Activated T-helper 1 cell treated with anti-CD3 and anti-CD28 coated beads, Interleukin-2, amount 50 U/mL, for 16 hours (primary cell): ENCODE data around the gene PSMD6.

ENCODE experiments used
- DNase-seq, 2 donors: peaks; one replicate each; pipeline ENCODE4 v3.0.0-alpha.2; 2020; ENCODE audit warnings: low read depth in 1 of 2, low spot score in 1 of 2

Gene PSMD6

DNA sequence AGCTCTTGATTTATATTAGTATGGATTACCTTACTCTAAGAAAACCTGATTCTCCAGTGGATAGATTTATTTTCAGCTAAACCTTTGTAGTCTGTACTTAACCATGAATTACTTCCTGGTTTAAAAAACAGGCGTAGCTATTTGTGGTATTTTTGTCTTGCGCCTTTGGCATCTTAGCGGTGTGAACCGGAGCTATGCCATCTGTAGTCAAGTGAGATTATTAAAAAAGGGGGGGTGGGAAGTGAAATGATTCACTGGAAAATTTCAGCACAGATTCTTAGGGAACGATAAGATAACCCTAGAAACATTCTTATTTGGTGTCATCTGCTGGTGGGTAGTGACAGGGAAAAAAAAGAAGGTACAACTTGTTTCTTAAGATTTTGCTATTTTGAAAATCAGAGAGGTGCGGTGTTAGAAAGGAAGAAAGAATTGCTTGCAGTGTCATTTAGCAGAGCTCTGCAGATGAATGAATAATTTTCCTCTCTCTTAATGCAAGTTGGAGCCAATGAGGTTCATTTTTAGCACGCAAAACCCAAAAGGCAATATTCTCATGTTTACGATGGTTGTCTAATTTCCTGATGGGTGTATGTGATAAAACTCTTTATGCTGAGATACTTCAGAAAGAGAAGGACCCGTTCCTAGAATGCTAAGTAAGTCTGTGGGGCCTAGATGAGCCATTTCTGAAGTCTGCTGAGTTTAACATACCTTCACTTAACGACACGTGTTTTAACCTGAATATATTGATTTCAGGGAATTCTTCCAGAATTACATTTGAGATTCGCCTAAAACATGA lies 44.0 kb downstream of the PSMD6 start:
- no peak for DNase-seq

DNA sequence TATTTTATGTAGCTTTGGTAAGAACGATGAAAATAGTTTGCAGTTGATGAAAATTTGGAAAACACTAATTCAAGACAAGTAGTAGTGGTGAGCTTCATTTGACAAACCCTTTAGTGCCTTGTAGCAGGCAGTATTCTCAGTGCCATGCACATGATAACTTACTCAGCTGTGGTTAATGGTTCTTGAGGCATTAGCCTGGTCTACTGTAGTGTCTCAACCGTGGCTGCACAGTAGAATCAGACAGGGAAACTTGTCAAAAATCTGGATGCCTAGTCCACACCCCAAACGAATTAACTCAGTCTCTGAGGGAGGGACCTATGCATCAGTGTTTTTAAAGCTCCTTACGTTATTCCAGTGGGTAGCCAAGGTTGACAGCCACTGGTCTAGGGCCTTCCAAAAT lies 45.4 kb downstream of the PSMD6 start:
- DNase-seq: no peak

DNA sequence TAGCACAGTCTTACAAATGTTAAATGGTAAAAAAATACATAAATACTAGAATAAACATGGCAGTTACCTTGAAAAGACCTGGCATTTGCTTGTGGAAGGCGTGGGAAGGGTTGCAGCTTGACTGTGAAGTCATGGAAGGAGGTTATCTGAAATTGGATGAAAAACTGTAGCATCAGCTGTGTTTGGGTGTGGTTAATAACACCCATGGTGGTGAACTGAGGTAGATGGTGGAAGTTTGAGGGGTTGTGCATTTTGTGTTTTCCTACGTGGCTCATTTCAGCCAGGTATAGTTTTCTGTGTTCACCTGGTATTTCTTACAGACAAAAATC lies 46.5 kb downstream of the PSMD6 start:
- DNase-seq: no peak

DNA sequence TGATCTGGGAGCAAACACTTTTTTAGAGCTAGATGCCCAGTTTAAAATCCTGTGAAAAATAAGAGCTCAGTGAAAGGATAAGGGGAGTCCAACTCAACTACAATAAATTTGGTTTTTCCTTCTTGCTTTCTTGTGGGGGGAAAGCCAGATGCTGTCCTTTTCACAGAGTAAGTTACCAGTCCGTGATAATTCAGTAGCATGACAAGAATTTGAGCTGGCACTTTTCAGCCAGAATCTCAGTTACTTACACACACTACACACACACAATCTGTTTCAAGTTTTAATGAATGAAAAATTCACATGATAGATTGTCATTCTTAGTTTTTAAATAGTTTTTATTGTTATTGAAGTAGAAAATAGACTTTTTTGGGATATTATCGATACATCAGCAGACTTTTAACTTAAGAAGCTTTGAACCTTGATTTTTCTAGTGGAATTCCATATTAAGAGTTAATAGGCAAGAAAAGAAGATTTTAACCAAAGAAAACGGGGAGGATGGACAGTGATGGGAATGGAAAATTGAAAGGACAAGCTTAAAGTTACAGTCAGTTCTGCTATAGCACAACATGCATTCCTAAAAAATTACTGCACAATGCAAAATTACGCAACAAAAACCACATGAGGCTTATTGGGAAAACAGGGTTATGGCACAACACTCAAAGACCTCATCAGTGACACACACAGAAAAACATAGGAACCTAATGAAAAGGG lies 47.0 kb downstream of the PSMD6 start:
- no peak for DNase-seq

DNA sequence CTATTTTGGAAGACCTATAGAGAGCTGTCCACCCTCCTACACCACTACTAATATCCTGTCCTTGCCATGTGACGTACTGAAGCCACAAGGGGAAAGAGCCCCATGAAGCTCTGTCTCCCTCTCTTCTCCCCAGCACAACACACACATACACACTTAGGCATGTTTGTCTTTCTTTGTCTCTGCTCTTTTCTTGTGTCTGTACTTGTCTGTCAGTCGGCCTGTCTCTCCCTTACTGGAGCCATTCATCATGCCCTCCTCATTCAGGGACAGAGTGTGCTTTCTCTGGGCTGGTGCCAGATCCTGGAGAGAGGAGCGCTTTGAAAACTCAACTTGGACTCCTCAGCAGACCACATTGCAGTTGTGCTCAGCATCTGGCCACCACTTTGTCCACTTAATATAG lies 47.6 kb downstream of the PSMD6 start:
- no peak for DNase-seq

DNA sequence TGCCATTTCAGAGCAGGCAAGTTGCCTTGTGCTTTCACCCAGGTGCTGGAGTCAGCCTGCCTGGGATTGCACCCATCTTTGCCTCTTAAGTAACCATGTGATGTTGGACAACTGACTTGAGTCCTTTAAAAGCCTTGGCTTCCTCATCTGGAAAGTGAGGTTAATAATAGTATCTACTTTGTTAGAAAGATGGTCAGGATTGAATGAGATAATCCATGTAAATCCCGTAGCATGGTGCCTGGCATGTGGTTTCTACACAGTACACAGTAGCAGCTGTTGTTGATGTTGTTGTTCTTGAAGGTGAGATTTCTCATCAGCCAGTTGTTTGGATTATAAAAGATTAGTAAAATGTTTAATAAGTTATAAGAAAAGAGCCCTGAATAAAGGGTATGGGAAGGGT lies 48.8 kb downstream of the PSMD6 start:
- DNase-seq: no peak

DNA sequence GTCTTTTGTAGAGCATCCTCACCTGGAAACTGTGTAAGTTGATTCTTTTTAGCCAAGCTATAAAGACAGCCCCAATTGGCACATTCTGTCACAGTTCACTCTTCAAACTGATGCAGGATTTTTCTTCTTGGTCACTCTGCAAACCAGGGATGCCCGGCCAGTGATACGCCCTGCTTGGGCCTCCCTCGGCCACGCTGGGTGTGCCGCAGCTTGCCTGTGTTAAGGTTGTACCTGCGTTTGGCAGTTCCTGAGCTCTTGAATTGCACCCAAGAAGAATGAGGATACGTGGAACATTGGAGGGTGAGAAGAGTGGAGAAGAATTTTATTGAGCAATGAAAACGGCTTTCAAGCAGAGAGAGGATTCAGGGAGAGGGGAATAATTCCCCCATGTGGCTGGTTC lies 49.9 kb downstream of the PSMD6 start:
- no peak for DNase-seq

DNA sequence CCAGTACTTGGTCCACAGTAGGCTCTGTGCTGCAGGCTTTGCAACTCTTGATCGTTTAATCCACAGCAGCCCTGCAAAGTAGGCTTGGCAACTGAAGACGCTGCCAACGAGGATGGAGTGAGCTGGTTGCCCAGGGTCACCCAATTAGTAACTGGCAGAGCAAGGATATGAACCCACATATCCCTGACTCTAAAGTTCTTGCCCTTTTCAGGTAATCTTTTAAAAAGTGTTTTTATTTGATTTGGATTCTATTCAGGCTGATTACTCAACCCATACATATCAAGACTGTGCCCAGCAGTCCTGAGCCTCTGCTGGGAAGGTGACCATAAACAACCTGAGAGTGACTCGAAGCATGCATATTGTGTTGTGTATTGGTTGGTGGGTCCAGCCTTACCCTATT lies 50.3 kb downstream of the PSMD6 start:
- no peak for DNase-seq

DNA sequence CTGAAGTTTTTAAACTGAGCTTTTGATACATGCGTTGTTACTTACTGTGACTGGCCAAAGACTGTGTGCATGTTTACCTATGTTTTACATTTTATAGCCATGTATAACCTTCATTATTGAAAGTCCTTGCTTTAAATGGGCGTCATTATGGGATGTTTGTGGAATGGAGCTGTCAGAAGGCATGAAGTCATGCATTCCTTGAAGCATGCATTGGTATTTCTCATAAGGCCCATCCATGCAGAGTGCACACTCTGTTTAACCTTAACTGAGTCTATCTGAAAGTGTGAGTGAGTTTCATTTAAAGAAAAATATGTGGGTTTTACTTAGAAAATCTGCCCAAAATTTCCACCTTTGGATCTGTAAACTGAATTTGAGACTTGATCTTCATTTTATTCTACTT lies 51.1 kb downstream of the PSMD6 start:
- no peak for DNase-seq

DNA sequence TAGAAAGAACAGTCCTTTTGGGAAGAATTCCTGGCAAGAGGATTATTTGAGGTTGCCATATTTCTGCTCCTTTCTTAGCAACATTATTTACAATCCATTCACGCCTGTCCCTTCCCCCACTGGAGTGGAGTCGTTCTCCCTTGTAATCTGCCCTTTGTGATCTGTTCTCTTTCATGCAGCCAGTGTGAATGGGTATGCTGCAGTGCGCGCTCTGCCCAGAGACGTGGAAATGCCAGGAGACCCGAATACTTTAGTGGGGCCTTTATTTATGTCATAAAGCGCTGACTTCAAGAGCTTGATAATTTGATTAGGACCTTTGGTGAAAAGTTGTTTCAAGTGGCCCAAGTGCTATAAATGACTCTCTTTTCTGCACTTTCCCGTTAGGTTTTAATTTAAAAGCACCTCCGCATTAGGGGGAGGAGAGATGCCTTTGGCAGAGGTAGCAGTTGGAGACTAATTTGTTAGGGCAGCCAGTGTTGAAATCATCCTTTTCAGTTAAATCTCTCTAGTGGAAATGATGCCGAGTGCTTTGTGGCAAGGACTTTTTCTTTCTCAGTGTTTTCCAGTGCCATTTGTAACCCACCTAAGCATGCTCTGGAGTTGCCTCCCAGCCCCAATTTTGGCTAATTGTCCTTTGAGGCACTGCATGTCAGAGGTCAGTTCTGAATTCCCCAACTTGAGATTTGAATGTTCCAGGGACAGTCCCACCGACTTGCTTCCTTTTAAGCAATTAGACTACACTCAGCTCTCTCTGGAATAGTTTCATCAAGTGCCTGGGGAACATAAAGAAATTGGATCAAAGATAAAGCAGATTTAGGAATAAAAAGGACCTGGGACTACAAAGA lies 52.4 kb downstream of the PSMD6 start:
- no peak for DNase-seq

DNA sequence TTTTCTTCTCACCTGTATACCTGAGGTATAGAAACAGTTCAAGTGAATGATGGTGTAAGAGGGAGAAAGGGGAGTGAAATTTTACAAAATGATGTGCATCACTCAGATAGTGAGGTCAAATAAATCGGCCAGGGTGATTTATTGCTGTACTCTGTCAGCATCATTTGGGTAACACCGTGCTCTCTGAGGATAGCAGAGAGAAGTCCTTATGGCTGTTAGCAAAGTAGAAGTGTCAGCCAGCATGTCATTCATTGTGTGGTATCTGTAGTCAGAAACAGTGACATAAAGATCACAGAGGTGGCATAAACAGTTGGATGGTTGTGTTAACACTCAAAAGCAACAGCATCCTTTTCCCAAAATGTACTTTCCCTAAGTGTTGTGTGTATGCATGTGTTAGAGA lies 53.4 kb downstream of the PSMD6 start:
- no peak for DNase-seq

DNA sequence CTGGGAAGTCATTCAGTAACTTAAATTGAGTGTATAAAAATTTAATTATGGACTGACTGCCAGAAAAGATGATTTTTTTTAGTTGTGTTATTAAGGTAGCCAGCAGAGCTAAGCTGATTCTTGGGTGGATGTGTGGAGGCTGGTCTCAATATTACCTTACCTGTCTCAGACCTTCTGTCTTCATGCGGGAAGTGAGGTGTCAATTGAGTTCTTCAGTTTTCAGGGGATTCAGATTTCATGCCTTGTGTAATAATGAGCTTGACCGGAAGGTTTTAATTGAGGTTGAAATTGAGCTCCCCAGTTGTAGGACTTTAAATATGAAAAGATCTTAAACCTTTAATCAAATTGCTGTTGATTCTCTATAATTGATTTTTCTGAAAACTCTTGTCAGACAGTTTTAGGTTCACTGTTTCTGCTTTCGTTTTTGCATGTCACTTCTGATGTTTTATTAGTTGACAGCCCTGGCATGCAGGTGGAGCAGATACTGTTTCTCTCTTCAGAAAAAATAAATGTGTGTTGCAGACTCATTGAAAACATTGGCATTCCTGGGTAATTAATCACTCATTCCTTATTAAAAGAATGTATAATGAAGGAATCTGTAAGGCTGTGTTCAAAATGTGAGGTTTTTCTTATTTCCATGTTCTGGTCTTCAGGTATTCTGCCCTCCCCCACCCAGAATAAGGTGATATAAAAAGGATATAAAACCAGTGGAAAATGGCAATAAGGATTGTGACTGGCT lies 54.5 kb downstream of the PSMD6 start:
- no peak for DNase-seq

DNA sequence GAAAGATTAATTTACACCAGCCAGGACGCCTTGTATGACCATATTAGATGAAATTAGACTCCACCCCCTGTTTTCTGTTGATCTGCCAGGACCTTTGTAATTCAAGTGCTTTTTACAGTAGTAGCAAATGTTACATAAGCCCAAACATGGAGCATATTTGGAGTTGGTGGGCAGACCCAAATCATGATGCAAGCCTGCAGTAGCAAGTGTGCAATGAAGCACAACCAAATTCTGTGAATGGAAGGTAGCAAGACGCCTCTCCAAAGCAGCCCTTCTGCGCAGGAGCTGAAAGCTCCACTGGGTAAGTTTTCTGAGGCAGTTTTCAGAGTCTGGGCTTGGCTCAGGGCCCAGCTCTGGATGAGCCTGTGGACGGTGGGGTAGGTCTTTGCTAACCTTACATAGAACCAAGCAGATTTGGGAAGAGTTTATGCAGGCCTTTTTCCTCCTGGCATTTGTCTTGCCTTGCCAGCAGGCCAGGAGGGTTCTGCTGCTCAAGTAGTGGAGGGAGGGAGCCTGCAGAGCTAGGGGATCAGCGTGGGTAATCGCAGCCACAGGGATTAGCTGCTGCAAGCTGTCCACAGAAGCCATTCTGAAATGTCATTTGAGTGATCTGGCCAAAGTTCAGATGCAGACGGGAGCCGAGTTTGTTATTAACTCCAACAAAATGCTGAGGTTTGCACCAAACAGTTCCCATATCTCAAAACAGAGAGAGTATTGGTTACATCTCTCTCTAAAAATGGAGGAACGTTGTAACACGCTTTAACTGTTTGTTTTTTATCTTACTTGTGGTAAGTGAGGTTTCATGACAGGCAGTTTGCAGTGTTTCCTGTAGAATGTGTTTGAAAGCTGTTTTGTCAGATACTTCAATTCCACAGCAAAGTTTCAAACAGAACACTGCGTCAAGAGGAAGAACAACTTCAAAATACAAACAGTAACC lies 55.4 kb downstream of the PSMD6 start:
- DNase-seq: no peak

DNA sequence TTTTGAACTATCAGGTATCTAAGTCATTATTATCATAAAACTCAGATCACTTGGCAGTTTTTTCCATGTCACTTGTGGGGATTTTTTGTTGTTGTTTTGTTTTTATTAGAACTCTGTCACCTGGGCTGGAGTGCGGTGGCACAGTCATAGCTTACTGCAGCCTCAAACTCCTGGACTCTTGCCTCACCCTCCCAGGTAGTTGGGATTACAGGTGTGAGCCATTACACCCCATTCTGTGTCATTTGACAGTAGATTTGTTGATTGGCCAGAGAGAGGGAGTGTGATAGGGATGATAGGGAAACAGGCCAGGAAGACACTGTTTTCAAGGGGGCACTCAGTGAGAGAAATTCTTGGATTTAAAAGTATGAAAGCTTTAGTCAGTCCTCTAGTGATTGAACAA lies 56.4 kb downstream of the PSMD6 start:
- no peak for DNase-seq

DNA sequence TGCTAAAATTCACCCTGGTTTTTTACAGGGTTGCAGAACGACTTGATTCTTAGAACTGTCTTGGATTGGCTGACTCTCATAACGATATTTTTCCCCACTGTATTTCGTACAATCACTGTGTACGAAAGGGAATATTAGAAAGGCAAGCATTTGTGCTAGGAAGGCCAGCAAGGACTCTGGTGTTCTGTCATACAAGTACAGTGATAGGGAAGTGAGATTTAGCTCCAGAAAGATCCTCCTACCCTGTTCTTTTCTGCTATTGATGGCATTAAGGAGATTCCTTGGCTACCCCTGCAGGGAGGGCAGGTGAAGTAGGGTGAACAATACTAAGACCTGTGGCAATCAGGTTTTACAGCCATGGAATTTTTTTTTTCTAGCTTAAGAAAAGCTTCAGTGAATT lies 57.3 kb downstream of the PSMD6 start:
- DNase-seq: no peak

DNA sequence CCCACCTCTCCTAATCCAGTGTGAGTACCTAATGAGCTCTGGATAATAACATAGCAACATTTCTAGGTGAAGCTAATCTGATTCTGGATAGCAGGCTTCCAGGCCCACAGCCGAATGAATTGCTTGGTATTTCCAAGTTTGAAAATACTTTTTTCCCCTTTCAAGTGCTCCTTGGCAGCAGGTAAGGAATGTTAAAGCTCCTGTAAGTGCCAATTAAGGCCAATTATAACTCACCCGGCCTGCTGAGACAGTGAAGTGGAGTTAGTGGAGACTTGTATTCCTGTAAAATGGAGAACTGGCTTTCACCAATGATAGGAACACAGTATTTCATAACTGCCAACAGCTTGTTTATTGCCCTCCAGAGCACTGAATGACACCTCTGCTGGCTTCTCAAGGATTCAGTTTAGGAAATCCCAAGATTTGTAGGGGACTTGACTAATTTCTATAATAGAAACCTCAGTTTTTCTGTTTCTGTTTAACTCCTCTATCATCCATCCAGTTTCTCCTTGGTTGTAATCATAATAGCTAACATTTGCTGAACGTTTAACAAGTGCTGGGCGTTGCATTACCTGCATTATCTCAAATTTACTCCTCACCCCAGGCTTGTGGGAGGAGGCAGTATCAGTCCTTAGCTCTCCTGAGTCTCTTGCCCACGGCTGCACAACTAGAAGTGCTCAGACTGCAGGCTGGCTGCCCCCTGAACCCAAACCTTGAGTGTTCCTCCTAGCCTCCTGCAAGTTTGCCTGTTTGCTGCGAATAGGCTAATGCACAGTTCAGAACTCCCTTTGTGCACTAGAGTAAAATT lies 58.4 kb downstream of the PSMD6 start:
- no peak for DNase-seq

DNA sequence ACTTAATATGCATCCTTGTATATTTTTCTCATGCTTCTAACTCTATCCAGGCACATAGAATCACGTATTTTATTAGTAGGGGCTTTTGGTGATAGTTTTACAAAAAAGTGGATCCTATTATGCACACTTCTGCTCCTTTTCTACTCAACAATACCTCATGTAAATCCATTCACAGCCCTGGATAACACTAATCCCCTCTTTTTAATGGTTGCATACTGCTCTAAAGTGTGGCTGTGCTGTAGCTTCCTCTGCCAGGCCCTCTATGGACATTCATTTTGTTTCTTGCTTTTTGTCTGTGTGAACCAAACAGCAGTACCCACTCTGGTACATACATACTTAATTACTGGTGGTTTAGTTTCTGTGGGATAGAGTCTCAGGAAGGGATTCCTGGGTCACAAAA lies 59.8 kb downstream of the PSMD6 start:
- no peak for DNase-seq

DNA sequence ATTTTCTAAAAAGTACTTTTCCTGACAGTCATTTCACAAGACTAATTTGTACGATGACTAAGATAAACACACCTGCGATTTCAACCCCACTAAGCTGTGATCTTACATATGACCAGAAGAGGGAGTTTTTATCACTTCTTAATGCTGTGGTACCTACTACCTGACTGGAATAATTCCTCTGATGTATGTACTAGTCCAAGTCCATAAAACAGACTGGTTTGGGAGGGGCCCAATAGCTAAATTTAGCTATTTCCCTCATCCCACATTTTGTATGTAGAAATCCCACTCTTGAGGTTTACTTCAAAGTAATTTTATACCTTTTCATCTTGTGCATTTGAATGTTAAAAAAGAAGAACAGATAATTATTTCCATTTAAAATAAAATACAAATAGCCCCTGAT lies 61.4 kb downstream of the PSMD6 start:
- no peak for DNase-seq
